GM19397 (cell line): ENCODE data around the gene CYBRD1.

Experiments
- ATAC-seq: cut with Tn5 transposase; IDR thresholded peaks from one replicate; pipeline ENCODE4 v1.9.1; 2021; ENCODE audit warnings: mild to moderate bottlenecking, moderate library complexity; ENCODE audit not compliant: unreplicated experiment

Gene CYBRD1

GRCh38 chr2:171598713-171599319, 76.5 kb downstream of the CYBRD1 start:
- peak; percentile 86 for ATAC-seq

GRCh38 chr2:171600126-171600525, 77.9 kb downstream of the CYBRD1 start:
- no peak for ATAC-seq

- ATAC-seq: no peak
These were observed 80.1 kb downstream of the CYBRD1 start for GRCh38 chr2:171602352-171602751.
